RWPE2 (cell line): Measurements from ENCODE around the gene RPSA.

ENCODE experiments used
- ATAC-seq: fragments of 200-7000 bp; cut with Tn5 transposase; 3 replicates; pipeline ENCODE4 v1.9.1; 2021; ENCODE audit warnings: low read depth
- DNase-seq: peaks from one replicate; pipeline ENCODE4 v3.0.0-alpha.2; 2020; ENCODE audit warnings: low spot score
- H3K27ac ChIP-seq: fragments of 450-650 bp; 2 replicates; pipeline ENCODE4 v1.5.1; 2017; ENCODE audit warnings: mild to moderate bottlenecking; ENCODE audit not compliant: poor library complexity, severe bottlenecking
- H3K27me3 ChIP-seq: fragments of 250-450 bp; sonication (Bioruptor Pico); 2 replicates; pipeline ENCODE4 v1.5.1; 2021; ENCODE audit warnings: mild to moderate bottlenecking, moderate library complexity; ENCODE audit not compliant: insufficient read depth, poor library complexity, severe bottlenecking
- H3K36me3 ChIP-seq: fragments of 250-450 bp; sonication (Bioruptor Pico); 2 replicates; pipeline ENCODE4 v1.5.1; 2020; ENCODE audit warnings: low read depth, mild to moderate bottlenecking, moderate library complexity
- H3K4me1 ChIP-seq: fragments of 250-450 bp; sonication (Bioruptor Pico); 2 replicates; pipeline ENCODE4 v1.5.1; 2021; ENCODE audit warnings: mild to moderate bottlenecking, moderate library complexity; ENCODE audit not compliant: insufficient read depth, poor library complexity, severe bottlenecking
- H3K4me3 ChIP-seq: fragments of 250-450 bp; sonication (Bioruptor Pico); 2 replicates; pipeline ENCODE4 v1.5.1; 2021; ENCODE audit warnings: mild to moderate bottlenecking, moderate library complexity; ENCODE audit not compliant: severe bottlenecking
- H3K9me3 ChIP-seq: fragments of 250-450 bp; sonication (Bioruptor Pico); 2 replicates; pipeline ENCODE4 v1.5.1; 2021; ENCODE audit warnings: mild to moderate bottlenecking, moderate library complexity; ENCODE audit not compliant: severe bottlenecking
- CTCF ChIP-seq: fragments of 450-650 bp; IDR thresholded peaks from one replicate; pipeline ENCODE4 v1.5.1; 2017; ENCODE audit warnings: mild to moderate bottlenecking, moderate library complexity; ENCODE audit not compliant: poor library complexity, severe bottlenecking

The RPSA gene

GRCh38 chr3:39378957-39379777 lies 27.4 kb upstream of the RPSA start:
- H3K27me3 ChIP-seq = no peaks in the 10 kb centered on the region
- H3K4me3 ChIP-seq = no peak overlapping the region
- peaks cover 7% of the 10 kb centered on the region for H3K4me1 ChIP-seq
- H3K36me3 ChIP-seq = no peaks in the 10 kb centered on the region
- DNase-seq (no peak), ATAC-seq (no peak)
- TF ChIP-seq CTCF = no peak
- no peaks in the 10 kb centered on the region for H3K9me3 ChIP-seq
- no peak overlapping the region for H3K27ac ChIP-seq

- ATAC-seq = no peak
Observed at GRCh38 chr3:39379778-39380155, 26.8 kb upstream of the RPSA start.

GRCh38 chr3:39381432-39381831 lies 25.1 kb upstream of the RPSA start:
- H3K4me1 ChIP-seq = peaks cover 7% of the 10 kb centered on the region
- DNase-seq (no peak), ATAC-seq (no peak)
- no peaks in the 10 kb centered on the region for H3K27me3 ChIP-seq
- H3K4me3 ChIP-seq = no peak overlapping the region
- H3K27ac ChIP-seq = no peak overlapping the region
- no peaks in the 10 kb centered on the region for H3K9me3 ChIP-seq
- peaks cover 15% of the 10 kb centered on the region; the same call in 1 of the 2 replicates for H3K36me3 ChIP-seq
- TF ChIP-seq CTCF = no peak

More at GRCh38 chr3:39379778-39380155, 26.8 kb upstream of the RPSA start:
- H3K36me3 ChIP-seq = no peaks in the 10 kb centered on the region
- H3K4me3 ChIP-seq = no peak overlapping the region
- H3K27me3 ChIP-seq = no peaks in the 10 kb centered on the region
- no peak for DNase-seq
- TF ChIP-seq CTCF = no peak
- peaks cover 7% of the 10 kb centered on the region for H3K4me1 ChIP-seq
- no peak overlapping the region for H3K27ac ChIP-seq
- H3K9me3 ChIP-seq = no peaks in the 10 kb centered on the region

- peaks cover 7% of the 10 kb centered on the region for H3K4me1 ChIP-seq
- DNase-seq (peak; percentile 83), ATAC-seq (peak; percentile 74)
- H3K9me3 ChIP-seq = no peaks in the 10 kb centered on the region
- peak; percentile 41 for TF ChIP-seq CTCF
- H3K27me3 ChIP-seq = no peaks in the 10 kb centered on the region
- H3K4me3 ChIP-seq = peak within 1 kb of the TSS; percentile 71
- peaks cover 16% of the 10 kb centered on the region; the same call in 1 of the 2 replicates for H3K36me3 ChIP-seq
- H3K27ac ChIP-seq = peak within 1 kb of the TSS; percentile 80
Observed at GRCh38 chr3:39383045-39383880, 23.3 kb upstream of the RPSA start, which contains the start of gene SLC25A38. TSS of gene SLC25A38 (plus strand) at chr3:39383370. CDS start at chr3:39383725, 355 bp downstream.
